ENCODE data around the gene CYLD. TPM values are rescaled to one million over a fixed set of nuclear protein-coding genes. Genes with fewer than 3 reads are reported as not detected.
A peak's percentile ranks its signal among the peaks of the same experiment; 100 is the strongest.

CYLD gene
- total and polyA plus RNA-seq, 10 of the 15 experiments (the other 5 are each of a cell fraction or from before 2014, with no cell fraction given) = 19.2 to 106 (median 46.1) TPM

DNA sequence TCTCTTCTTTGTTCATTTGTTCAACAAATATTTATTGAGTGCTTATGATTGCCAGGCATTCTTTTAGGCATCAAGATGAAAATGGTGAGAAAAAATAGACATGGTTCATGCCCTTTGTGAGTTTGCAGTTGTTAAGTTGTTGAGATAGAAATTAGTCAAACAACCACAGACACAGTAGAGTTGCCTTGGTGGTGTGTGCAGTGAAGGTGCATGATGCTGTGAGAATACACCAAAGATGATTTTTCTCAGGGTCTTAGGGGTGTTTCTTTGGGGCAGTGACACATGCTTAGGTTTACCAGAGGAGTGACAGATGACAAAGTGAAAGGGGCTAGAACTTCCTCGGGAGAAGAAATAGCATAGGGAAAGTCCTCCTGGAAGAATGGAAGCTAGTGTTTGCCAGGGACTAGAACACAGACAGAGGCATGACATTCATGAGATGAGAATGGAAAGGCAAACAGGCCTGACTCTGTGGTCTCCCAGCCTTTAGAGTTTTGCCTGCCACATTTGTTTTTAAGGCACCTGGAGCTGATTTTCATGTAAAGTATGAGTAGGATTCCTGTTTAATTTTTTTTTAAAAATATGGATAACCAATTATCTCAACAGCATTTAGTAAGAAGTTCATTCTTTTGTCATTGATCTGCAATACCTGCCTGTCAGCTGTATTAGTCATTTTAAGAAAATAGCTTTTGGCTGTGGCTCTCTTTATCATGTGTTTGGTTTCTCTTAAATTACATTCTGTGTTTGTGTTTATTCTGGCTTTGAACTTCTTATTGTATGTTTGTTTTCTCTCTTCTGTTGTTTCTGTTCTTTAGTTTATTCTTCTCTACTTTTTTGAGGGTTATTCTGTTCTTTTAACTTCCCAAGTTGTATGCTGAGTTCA lies 36.6 kb downstream of the CYLD start (continued):
- TF ChIP-seq, protein P1, sequence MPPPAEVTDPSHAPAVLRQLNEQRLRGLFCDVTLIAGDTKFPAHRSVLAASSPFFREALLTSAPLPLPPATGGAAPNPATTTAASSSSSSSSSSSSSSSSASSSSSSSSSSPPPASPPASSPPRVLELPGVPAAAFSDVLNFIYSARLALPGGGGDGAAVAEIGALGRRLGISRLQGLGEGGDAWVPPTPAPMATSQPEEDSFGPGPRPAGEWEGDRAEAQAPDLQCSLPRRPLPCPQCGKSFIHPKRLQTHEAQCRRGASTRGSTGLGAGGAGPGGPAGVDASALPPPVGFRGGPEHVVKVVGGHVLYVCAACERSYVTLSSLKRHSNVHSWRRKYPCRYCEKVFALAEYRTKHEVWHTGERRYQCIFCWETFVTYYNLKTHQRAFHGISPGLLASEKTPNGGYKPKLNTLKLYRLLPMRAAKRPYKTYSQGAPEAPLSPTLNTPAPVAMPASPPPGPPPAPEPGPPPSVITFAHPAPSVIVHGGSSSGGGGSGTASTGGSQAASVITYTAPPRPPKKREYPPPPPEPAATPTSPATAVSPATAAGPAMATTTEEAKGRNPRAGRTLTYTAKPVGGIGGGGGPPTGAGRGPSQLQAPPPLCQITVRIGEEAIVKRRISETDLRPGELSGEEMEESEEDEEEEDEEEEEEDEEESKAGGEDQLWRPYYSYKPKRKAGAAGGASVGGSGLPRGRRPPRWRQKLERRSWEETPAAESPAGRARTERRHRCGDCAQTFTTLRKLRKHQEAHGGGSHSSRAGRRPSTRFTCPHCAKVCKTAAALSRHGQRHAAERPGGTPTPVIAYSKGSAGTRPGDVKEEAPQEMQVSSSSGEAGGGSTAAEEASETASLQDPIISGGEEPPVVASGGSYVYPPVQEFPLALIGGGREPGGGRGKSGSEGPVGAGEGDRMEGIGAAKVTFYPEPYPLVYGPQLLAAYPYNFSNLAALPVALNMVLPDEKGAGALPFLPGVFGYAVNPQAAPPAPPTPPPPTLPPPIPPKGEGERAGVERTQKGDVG (CRISPR knock-in tag; IDR thresholded peaks at IDR 0.05) = no peak
- no peak for TF ChIP-seq NRF1 (conservative IDR thresholded peaks at IDR 0.05; ENCODE audit: low read depth, low read length)
- no peak for TF ChIP-seq SREBF2 (IDR thresholded peaks at IDR 0.05; ENCODE audit: low read length)
- TF ChIP-seq SMAD5 (IDR thresholded peaks at IDR 0.05; ENCODE audit: low read depth) = no peak
- TF ChIP-seq BACH1 (IDR thresholded peaks at IDR 0.05; ENCODE audit: borderline replicate concordance) = no peak
- TF ChIP-seq CUX1 (IDR thresholded peaks at IDR 0.05; ENCODE audit: insufficient replicate concordance, low read depth, low read length) = peak; percentile 49
